NCI-H226 (cell line): Measurements from ENCODE around the gene CCNY.
"Not testable (repeated sequence)": the region's sequence is repeated elsewhere in the genome, so short reads cannot be mapped to it uniquely, and the experiment has no call there.

ENCODE experiments used
- DNase-seq: peaks from one replicate; pipeline ENCODE4 v3.0.0-alpha.2; 2015

The CCNY gene

GRCh38 chr10:35412003-35412723, 75.9 kb downstream of the CCNY start:
- peak; percentile 20 for DNase-seq

GRCh38 chr10:35412900-35413491, 76.7 kb downstream of the CCNY start:
- DNase-seq: peak; percentile 79

- DNase-seq: peak; percentile 17
Observed at GRCh38 chr10:35413985-35414861, 77.9 kb downstream of the CCNY start.

GRCh38 chr10:35415505-35415904, 79.2 kb downstream of the CCNY start:
- no peak for DNase-seq

- DNase-seq: peak; percentile 12
Observed at GRCh38 chr10:35416619-35417312, 80.5 kb downstream of the CCNY start.

- DNase-seq: no peak
Observed at GRCh38 chr10:35417313-35417625, 81.0 kb downstream of the CCNY start.

GRCh38 chr10:35417795-35418194, 81.5 kb downstream of the CCNY start:
- DNase-seq: no peak

GRCh38 chr10:35418580-35418979, 82.3 kb downstream of the CCNY start:
- DNase-seq: not testable (repeated sequence)

GRCh38 chr10:35420044-35420443, 83.7 kb downstream of the CCNY start:
- DNase-seq: peak; percentile 12

GRCh38 chr10:35420827-35421552, 84.7 kb downstream of the CCNY start:
- no peak for DNase-seq

- DNase-seq: peak; percentile 55
Observed at GRCh38 chr10:35421553-35422178, 85.4 kb downstream of the CCNY start.

GRCh38 chr10:35422228-35422627, 85.9 kb downstream of the CCNY start:
- DNase-seq: peak; percentile 57

GRCh38 chr10:35423505-35424306, 87.4 kb downstream of the CCNY start:
- peak; percentile 63 for DNase-seq

- DNase-seq: no peak
Observed at GRCh38 chr10:35424680-35425285, 88.5 kb downstream of the CCNY start.

GRCh38 chr10:35425595-35425994, 89.3 kb downstream of the CCNY start:
- no peak for DNase-seq

- no peak for DNase-seq
Observed at GRCh38 chr10:35426657-35427056, 90.3 kb downstream of the CCNY start.

- no peak for DNase-seq
Observed at GRCh38 chr10:35427543-35427942, 91.2 kb downstream of the CCNY start.

GRCh38 chr10:35428521-35428920, 92.2 kb downstream of the CCNY start:
- no peak for DNase-seq

GRCh38 chr10:35432781-35433338, 96.6 kb downstream of the CCNY start:
- no peak for DNase-seq

GRCh38 chr10:35433851-35434426, 97.6 kb downstream of the CCNY start:
- DNase-seq: peak; percentile 23
